ENCODE results near the gene IQSEC3. TPM values are rescaled to one million over a fixed set of nuclear protein-coding genes. Genes with fewer than 3 reads are reported as not detected.
A peak's percentile ranks its signal among the peaks of the same experiment; 100 is the strongest.

The IQSEC3 gene
- total and polyA plus RNA-seq, 11 donors: 0.29 to 3.2 (median 1.5) TPM

GRCh38 chr12:143964-144649, 77.5 kb downstream of the IQSEC3 start:
- no peak overlapping the region for H3K27ac ChIP-seq
- DNase-seq (no peak), ATAC-seq (no peak)
- TF ChIP-seq POLR2A (IDR thresholded peaks at IDR 0.05): no peak
- TF ChIP-seq, protein P1, sequence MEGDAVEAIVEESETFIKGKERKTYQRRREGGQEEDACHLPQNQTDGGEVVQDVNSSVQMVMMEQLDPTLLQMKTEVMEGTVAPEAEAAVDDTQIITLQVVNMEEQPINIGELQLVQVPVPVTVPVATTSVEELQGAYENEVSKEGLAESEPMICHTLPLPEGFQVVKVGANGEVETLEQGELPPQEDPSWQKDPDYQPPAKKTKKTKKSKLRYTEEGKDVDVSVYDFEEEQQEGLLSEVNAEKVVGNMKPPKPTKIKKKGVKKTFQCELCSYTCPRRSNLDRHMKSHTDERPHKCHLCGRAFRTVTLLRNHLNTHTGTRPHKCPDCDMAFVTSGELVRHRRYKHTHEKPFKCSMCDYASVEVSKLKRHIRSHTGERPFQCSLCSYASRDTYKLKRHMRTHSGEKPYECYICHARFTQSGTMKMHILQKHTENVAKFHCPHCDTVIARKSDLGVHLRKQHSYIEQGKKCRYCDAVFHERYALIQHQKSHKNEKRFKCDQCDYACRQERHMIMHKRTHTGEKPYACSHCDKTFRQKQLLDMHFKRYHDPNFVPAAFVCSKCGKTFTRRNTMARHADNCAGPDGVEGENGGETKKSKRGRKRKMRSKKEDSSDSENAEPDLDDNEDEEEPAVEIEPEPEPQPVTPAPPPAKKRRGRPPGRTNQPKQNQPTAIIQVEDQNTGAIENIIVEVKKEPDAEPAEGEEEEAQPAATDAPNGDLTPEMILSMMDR (IDR thresholded peaks at IDR 0.05): no peak
- H3K4me3 ChIP-seq: no peak overlapping the region
- peaks cover 0 to 16% (median under 1%) of the 10 kb centered on the region in 9 donors for H3K27me3 ChIP-seq
- intact Hi-C loops (cut with DNase I): no loop called here
- H3K36me3 ChIP-seq: no peaks in the 10 kb centered on the region
- H3K4me1 ChIP-seq: peaks cover 0 to 28% (median 5%) of the 10 kb centered on the region in 12 donors
- no peaks in the 10 kb centered on the region for H3K9me3 ChIP-seq
- WGBS, 4 donors: 78 to 82% (median 80%) methylated on average over 19 of the region's 19 CpGs

GRCh38 chr12:144650-145284, 78.2 kb downstream of the IQSEC3 start:
- ATAC-seq: no peak

GRCh38 chr12:145369-145960, 78.9 kb downstream of the IQSEC3 start:
- H3K9me3 ChIP-seq: no peaks in the 10 kb centered on the region
- TF ChIP-seq POLR2A (IDR thresholded peaks at IDR 0.05): no peak
- TF ChIP-seq, protein P1 (IDR thresholded peaks at IDR 0.05): no peak
- DNase-seq: no peak
- no peak overlapping the region for H3K27ac ChIP-seq
- no peak overlapping the region for H3K4me3 ChIP-seq
- H3K4me1 ChIP-seq: peaks cover 0 to 15% (median 0%) of the 10 kb centered on the region in 12 donors
- peak in 1 of 4 donors; percentile 30 for ATAC-seq
- no peaks in the 10 kb centered on the region for H3K36me3 ChIP-seq
- H3K27me3 ChIP-seq: peaks cover 0 to 6% (median 0%) of the 10 kb centered on the region in 9 donors
- intact Hi-C loops (cut with DNase I): no loop called here
- 48 to 71% (median 63%) methylated on average over 12 to 14 of the region's 14 CpGs for WGBS, 4 donors

More at GRCh38 chr12:144650-145284, 78.2 kb downstream of the IQSEC3 start:
- TF ChIP-seq POLR2A (IDR thresholded peaks at IDR 0.05): no peak
- TF ChIP-seq, protein P1 (IDR thresholded peaks at IDR 0.05): no peak
- 86 to 95% (median 88%) methylated on average over 5 of the region's 5 CpGs for WGBS, 4 donors
- Histone ChIP-seq H3K27ac (no peak overlapping the region), H3K4me3 (no peak overlapping the region), H3K36me3 (no peaks in the 10 kb centered on the region), H3K27me3 (peaks cover 0 to 12% (median 0%) of the 10 kb centered on the region in 9 donors), H3K9me3 (no peaks in the 10 kb centered on the region), H3K4me1 (peaks cover 0 to 22% (median 2%) of the 10 kb centered on the region in 12 donors)
- DNase-seq: no peak
- intact Hi-C loops (cut with DNase I): no loop called here

DNA sequence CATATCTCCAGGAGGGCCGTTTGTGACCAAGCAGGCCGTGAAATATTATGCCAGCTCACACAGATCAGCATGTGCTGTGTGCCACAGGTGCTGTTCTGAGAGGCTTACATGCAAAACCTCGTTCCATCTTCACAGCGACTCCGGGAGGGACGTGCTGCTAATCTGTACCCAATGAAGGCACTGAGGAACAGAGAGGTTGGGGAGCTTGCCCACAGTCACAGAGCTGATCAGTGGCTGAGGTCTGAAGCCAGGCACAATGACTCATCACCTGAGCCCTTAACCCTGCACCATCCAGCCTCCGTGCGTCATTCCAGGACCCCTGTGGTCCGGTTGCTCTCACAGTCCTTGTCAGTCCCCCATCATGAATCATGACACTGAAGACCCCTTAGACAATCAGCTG, 80.7 kb downstream of the IQSEC3 start:
- H3K9me3 ChIP-seq: no peaks in the 10 kb centered on the region
- intact Hi-C loops (cut with DNase I): no loop called here
- no peaks in the 10 kb centered on the region for H3K36me3 ChIP-seq
- TF ChIP-seq, protein P1 (IDR thresholded peaks at IDR 0.05): no peak
- no peak overlapping the region for H3K4me3 ChIP-seq
- H3K4me1 ChIP-seq: peaks cover 0 to 11% (median 0%) of the 10 kb centered on the region in 12 donors
- no peak for ATAC-seq
- no peak overlapping the region for H3K27ac ChIP-seq
- H3K27me3 ChIP-seq: no peaks in the 10 kb centered on the region
- WGBS, 4 donors: 91 to 96% (median 93%) methylated on average over 5 to 9 of the region's 9 CpGs
- no peak for DNase-seq

All from heart left ventricle (tissue), 16 donors.